ENCODE results near the gene MCM7. TPM values are rescaled to one million over a fixed set of nuclear protein-coding genes. Genes with fewer than 3 reads are reported as not detected.

Gene MCM7
- total and polyA plus RNA-seq, 7 donors: 29.6 to 99.3 (median 34.2) TPM

DNA sequence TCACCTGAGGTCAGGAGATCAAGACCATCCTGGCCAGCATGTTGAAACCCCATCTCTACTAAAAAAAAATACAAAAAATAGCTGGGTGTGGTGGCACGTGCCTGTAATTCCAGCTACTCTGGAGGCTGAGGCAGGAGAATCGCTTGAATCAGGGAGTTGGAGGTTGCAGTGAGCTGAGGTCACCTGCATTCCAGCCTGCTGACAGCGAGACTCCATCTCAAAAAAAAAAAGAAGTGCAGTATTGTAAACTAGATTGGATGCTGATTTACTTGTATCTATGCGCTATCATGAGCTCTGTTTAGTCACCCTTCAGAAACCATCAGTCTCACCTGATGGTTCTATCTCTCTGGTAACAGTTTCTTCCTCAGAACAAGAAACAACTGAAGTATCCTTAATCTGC, 37.8 kb downstream of the MCM7 start:
- Histone ChIP-seq H3K4me1 (peaks cover 0 to 24% (median 17%) of the 10 kb centered on the region in 4 donors), H3K27me3 (no peaks in the 10 kb centered on the region), H3K9me3 (no peaks in the 10 kb centered on the region), H3K27ac (no peak overlapping the region), H3K36me3 (peaks cover 8 to 61% (median 22%) of the 10 kb centered on the region in 4 donors), H3K4me3 (no peak overlapping the region)
- intact Hi-C loops (cut with DNase I): no loop called here
- WGBS, 2 donors: 90 to 96% methylated on average over 4 of the region's 4 CpGs
- TF ChIP-seq EP300 (IDR thresholded peaks at IDR 0.05) (no peak), POLR2AphosphoS5 (IDR thresholded peaks at IDR 0.05) (no peak), POLR2A (IDR thresholded peaks at IDR 0.05) (no peak)
- TF ChIP-seq, protein P1, sequence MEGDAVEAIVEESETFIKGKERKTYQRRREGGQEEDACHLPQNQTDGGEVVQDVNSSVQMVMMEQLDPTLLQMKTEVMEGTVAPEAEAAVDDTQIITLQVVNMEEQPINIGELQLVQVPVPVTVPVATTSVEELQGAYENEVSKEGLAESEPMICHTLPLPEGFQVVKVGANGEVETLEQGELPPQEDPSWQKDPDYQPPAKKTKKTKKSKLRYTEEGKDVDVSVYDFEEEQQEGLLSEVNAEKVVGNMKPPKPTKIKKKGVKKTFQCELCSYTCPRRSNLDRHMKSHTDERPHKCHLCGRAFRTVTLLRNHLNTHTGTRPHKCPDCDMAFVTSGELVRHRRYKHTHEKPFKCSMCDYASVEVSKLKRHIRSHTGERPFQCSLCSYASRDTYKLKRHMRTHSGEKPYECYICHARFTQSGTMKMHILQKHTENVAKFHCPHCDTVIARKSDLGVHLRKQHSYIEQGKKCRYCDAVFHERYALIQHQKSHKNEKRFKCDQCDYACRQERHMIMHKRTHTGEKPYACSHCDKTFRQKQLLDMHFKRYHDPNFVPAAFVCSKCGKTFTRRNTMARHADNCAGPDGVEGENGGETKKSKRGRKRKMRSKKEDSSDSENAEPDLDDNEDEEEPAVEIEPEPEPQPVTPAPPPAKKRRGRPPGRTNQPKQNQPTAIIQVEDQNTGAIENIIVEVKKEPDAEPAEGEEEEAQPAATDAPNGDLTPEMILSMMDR (IDR thresholded peaks at IDR 0.05): no peak
- DNase-seq: no peak

DNA sequence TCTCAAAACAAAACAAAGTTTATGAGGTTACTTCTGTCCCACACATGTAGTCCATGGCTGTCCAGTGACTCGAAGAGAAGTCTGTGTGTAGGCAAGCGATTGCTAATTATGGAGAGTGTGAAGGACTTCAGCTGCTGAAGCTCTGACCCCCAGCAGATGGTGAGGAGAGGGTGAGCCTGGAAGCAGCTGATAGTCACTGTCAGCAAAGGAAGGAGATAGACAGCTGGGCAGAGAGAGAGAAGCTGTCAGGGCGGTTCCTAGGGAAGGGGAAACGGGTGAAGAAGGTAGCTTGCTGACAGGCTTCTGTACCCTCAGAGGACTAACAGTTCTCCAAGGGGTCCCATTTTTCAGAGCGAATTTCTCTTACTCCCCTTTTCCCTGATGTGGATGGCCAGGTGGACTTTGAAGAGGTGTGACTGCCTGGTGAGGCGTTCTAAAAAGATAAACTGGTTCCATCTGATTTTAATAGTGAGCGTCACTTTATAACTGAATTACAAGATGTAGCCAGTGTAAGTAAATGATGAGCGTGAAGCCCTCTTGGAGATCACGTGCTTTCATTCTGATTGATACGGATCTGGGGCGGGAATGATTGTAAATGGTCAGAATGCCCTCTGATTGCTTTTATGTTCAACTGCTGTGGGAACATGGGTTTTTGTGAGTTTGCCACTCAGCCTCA, 39.5 kb downstream of the MCM7 start:
- H3K36me3 ChIP-seq: peaks cover 8 to 79% (median 34%) of the 10 kb centered on the region in 4 donors
- no peaks in the 10 kb centered on the region for H3K9me3 ChIP-seq
- H3K27ac ChIP-seq: no peak overlapping the region
- peaks cover 0 to 20% (median 16%) of the 10 kb centered on the region in 4 donors for H3K4me1 ChIP-seq
- intact Hi-C loops (cut with DNase I): no loop called here
- no peak for TF ChIP-seq POLR2A (IDR thresholded peaks at IDR 0.05)
- TF ChIP-seq EP300 (IDR thresholded peaks at IDR 0.05): no peak
- TF ChIP-seq POLR2AphosphoS5 (IDR thresholded peaks at IDR 0.05): no peak
- TF ChIP-seq, protein P1 (IDR thresholded peaks at IDR 0.05): no peak
- no peaks in the 10 kb centered on the region for H3K27me3 ChIP-seq
- 94 to 95% methylated on average over 11 of the region's 11 CpGs for WGBS, 2 donors
- DNase-seq: no peak
- no peak overlapping the region for H3K4me3 ChIP-seq

DNA sequence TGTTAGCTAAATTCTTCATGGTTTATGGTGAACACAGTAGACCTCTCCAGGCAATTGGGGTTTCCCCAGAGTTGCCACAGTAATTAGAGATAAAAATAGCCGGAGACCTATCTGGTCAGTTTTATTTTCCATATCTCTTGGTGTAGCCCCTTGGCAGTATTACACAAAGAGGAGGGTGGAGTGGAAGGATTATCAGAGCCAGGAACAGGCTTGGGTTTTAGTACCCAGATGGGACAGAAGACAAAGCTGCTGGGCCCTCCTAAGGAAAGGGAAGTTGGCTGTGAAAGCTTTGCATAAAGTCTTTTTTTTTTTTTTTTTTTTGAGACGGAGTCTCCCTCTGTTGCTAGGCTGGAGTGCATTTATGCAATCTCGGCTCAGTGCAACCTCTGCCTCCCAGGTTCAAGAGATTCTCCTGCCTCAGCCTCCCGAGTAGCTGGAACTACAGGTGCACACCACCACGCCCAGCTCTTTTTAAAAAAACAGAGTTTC, 41.9 kb downstream of the MCM7 start:
- WGBS, 2 donors: 91 to 92% methylated on average over 5 of the region's 5 CpGs
- no peak overlapping the region for H3K4me3 ChIP-seq
- TF ChIP-seq POLR2AphosphoS5 (IDR thresholded peaks at IDR 0.05) (no peak), POLR2A (IDR thresholded peaks at IDR 0.05) (no peak), EP300 (IDR thresholded peaks at IDR 0.05) (no peak)
- TF ChIP-seq, protein P1 (IDR thresholded peaks at IDR 0.05): no peak

DNA sequence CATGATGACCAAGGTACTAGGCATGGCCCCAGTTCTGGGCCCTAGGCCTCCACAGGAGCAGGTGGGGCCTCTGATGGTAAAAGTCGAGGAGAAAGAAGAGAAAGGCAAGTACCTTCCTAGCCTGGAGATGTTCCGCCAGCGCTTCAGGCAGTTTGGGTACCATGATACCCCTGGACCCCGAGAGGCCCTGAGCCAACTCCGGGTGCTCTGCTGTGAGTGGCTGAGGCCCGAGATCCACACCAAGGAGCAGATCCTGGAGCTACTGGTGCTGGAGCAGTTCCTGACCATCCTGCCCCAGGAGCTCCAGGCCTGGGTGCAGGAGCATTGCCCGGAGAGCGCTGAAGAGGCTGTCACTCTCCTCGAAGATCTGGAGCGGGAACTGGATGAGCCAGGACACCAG, 44.2 kb downstream of the MCM7 start:
- intact Hi-C loops (cut with DNase I): no loop called here
- 94 to 97% methylated on average over 10 of the region's 10 CpGs for WGBS, 2 donors
- Histone ChIP-seq H3K36me3 (peaks cover 0 to 54% (median 22%) of the 10 kb centered on the region in 4 donors), H3K27me3 (no peaks in the 10 kb centered on the region), H3K9me3 (no peaks in the 10 kb centered on the region), H3K4me1 (peaks cover 0 to 16% (median 8%) of the 10 kb centered on the region in 4 donors), H3K27ac (no peak overlapping the region), H3K4me3 (no peak overlapping the region)
- peak; percentile 60 for DNase-seq
- no peak for TF ChIP-seq POLR2AphosphoS5 (IDR thresholded peaks at IDR 0.05)
- TF ChIP-seq, protein P1 (IDR thresholded peaks at IDR 0.05): no peak
- no peak for TF ChIP-seq EP300 (IDR thresholded peaks at IDR 0.05)
- no peak for TF ChIP-seq POLR2A (IDR thresholded peaks at IDR 0.05)

More for the DNA sequence above, 41.9 kb downstream of the MCM7 start:
- intact Hi-C loops (cut with DNase I): no loop called here
- peaks cover 5 to 74% (median 32%) of the 10 kb centered on the region in 4 donors for H3K36me3 ChIP-seq
- DNase-seq: no peak
- no peaks in the 10 kb centered on the region for H3K27me3 ChIP-seq
- no peak overlapping the region for H3K27ac ChIP-seq
- no peaks in the 10 kb centered on the region for H3K9me3 ChIP-seq
- H3K4me1 ChIP-seq: no peaks in the 10 kb centered on the region

All from sigmoid colon (tissue), 7 donors.